IMR-90 (cell line): Measurements from ENCODE around the gene CHCHD1. TPM values are rescaled to one million over a fixed set of nuclear protein-coding genes. Genes with fewer than 3 reads are reported as not detected.

ENCODE experiments used
- ATAC-seq: fragments of 200-7000 bp; cut with Tn5 transposase; 2 replicates; pipeline ENCODE4 v1.9.1; 2020; ENCODE audit warnings: low read depth, mild to moderate bottlenecking, moderate library complexity
- BruUV-seq: library from RNA; stranded (reverse); fragments of 400-500 nt; replicated peaks from 2 replicates; lab custom pipeline; 2021; lab: Mats Ljungman, UMichigan
- CTCF ChIA-PET: fragments of 300-600 bp; formaldehyde crosslinking; extraction: SDS; loops from one replicate; lab custom pipeline; 2021; ENCODE audit warnings: antibody characterized with exemption; lab: Yijun Ruan, JAX
- POLR2A ChIA-PET: fragments of 300-600 bp; sonication (Branson Sonifier 250); formaldehyde crosslinking; loops from one replicate; lab custom pipeline; 2022; ENCODE audit warnings: antibody characterized with exemption; ENCODE audit not compliant: unreplicated experiment; lab: Charles Lee
- DNase-seq: peaks from one replicate; pipeline ENCODE4 v3.0.0; 2013
- H2AFZ ChIP-seq: replicated peaks from 2 replicates; pipeline ENCODE3; 2013; ENCODE audit warnings: low read length, mild to moderate bottlenecking; ENCODE audit not compliant: poor library complexity
- H2AK5ac ChIP-seq: 2 replicates; pipeline ENCODE4 v1.6.1; 2013; ENCODE audit warnings: low read depth, low read length, inconsistent platforms
- H2AK9ac ChIP-seq: replicated peaks from 2 replicates; pipeline ENCODE3; 2013; ENCODE audit warnings: mild to moderate bottlenecking, low read depth, low read length, moderate library complexity; ENCODE audit not compliant: poor library complexity
- H2BK120ac ChIP-seq: 2 replicates; pipeline ENCODE4 v1.6.1; 2013; ENCODE audit warnings: low read depth, low read length, inconsistent platforms
- H2BK15ac ChIP-seq: 3 replicates; pipeline ENCODE4 v1.6.1; 2013; ENCODE audit warnings: low read depth, low read length, inconsistent platforms
- H2BK20ac ChIP-seq: 2 replicates; pipeline ENCODE4 v1.6.1; 2013; ENCODE audit warnings: low read depth, mild to moderate bottlenecking, inconsistent platforms, low read length, moderate library complexity
- H2BK5ac ChIP-seq: 2 replicates; pipeline ENCODE4 v1.6.1; 2013; ENCODE audit warnings: mild to moderate bottlenecking, low read depth, low read length, inconsistent platforms; ENCODE audit not compliant: poor library complexity, severe bottlenecking
- H3K14ac ChIP-seq: replicated peaks from 2 replicates; pipeline ENCODE4 v1.6.1; 2013; ENCODE audit warnings: low read depth, low read length, inconsistent platforms
- H3K18ac ChIP-seq: 2 replicates; pipeline ENCODE4 v1.6.1; 2013; ENCODE audit warnings: low read depth, low read length, control low read depth
- H3K23ac ChIP-seq: 2 replicates; pipeline ENCODE4 v1.6.1; 2013; ENCODE audit warnings: low read depth, low read length, inconsistent platforms
- H3K27ac ChIP-seq: 2 replicates; pipeline ENCODE4 v1.5.1; 2013; ENCODE audit warnings: mild to moderate bottlenecking, control low read depth, low read length; ENCODE audit not compliant: insufficient read depth
- H3K27me3 ChIP-seq: 2 replicates; pipeline ENCODE4 v1.6.1; 2013; ENCODE audit warnings: low read length; ENCODE audit not compliant: control insufficient read depth, insufficient read depth
- H3K36me3 ChIP-seq: 2 replicates; pipeline ENCODE4 v1.6.1; 2013; ENCODE audit warnings: low read length, mixed read lengths; ENCODE audit not compliant: control insufficient read depth, insufficient read depth
- H3K4ac ChIP-seq: 2 replicates; pipeline ENCODE4 v1.6.1; 2013; ENCODE audit warnings: low read depth, low read length, inconsistent platforms
- H3K4me1 ChIP-seq: 2 replicates; pipeline ENCODE4 v1.6.1; 2013; ENCODE audit warnings: low read length, mixed read lengths; ENCODE audit not compliant: control insufficient read depth, insufficient read depth
- H3K4me2 ChIP-seq: 2 replicates; pipeline ENCODE4 v1.6.1; 2013; ENCODE audit warnings: low read depth, mild to moderate bottlenecking, control low read depth, low read length, moderate library complexity
- H3K4me3 ChIP-seq: 2 replicates; pipeline ENCODE4 v1.5.1; 2013; ENCODE audit warnings: low read depth, mild to moderate bottlenecking, control low read depth, low read length, moderate library complexity; ENCODE audit not compliant: insufficient read depth
- H3K56ac ChIP-seq: 2 replicates; pipeline ENCODE4 v1.6.1; 2013; ENCODE audit warnings: low read length, inconsistent platforms; ENCODE audit not compliant: insufficient read depth; ENCODE audit errors: extremely low read depth
- H3K79me1 ChIP-seq, 2 experiments: 2 replicates each; pipeline ENCODE4 v1.6.1; 2013; ENCODE audit warnings: low read length in 2 of 2, inconsistent platforms in 1 of 2, low read depth in 1 of 2
- H3K9ac ChIP-seq: 2 replicates; pipeline ENCODE4 v1.6.1; 2013; ENCODE audit warnings: low read depth, low read length, control low read depth
- H3K9me1 ChIP-seq: 2 replicates; pipeline ENCODE4 v1.6.1; 2013; ENCODE audit warnings: low read length, inconsistent platforms; ENCODE audit not compliant: insufficient read depth
- H3K9me3 ChIP-seq: 2 replicates; pipeline ENCODE4 v1.6.1; 2013; ENCODE audit warnings: low read length; ENCODE audit not compliant: control insufficient read depth, insufficient read depth
- H4K20me1 ChIP-seq: 2 replicates; pipeline ENCODE4 v1.6.1; 2013; ENCODE audit warnings: low read length, inconsistent platforms; ENCODE audit not compliant: insufficient read depth
- H4K5ac ChIP-seq: 2 replicates; pipeline ENCODE4 v1.6.1; 2013; ENCODE audit warnings: mild to moderate bottlenecking, low read depth, low read length, control low read depth
- H4K8ac ChIP-seq, 2 experiments: 2 replicates each; pipeline ENCODE4 v1.6.1; 2013; ENCODE audit warnings: low read depth in 2 of 2, low read length in 2 of 2, control low read depth in 1 of 2, inconsistent platforms in 1 of 2
- H4K91ac ChIP-seq: 2 replicates; pipeline ENCODE4 v1.6.1; 2013; ENCODE audit warnings: low read depth, low read length, inconsistent platforms; ENCODE audit not compliant: insufficient read depth
- BHLHE40 ChIP-seq: fragments of 150-350 bp; IDR thresholded peaks from 2 replicates; pipeline ENCODE4 v1.6.1; 2016; ENCODE audit warnings: mild to moderate bottlenecking, low read depth, low read length
- CEBPB ChIP-seq: IDR thresholded peaks from 2 replicates; pipeline ENCODE4 v1.6.1; 2012; ENCODE audit warnings: low read depth, low read length, improper control_type of control experiment
- CHD1 ChIP-seq: IDR thresholded peaks from 2 replicates; pipeline ENCODE4 v1.6.1; 2012; ENCODE audit warnings: low read depth, low read length, improper control_type of control experiment
- CTCF ChIP-seq: conservative IDR thresholded peaks from 2 replicates; pipeline ENCODE4 v1.5.1; 2012; ENCODE audit warnings: mild to moderate bottlenecking, low read depth, low read length, improper control_type of control experiment
- ELK1 ChIP-seq: fragments of 150-350 bp; IDR thresholded peaks from 2 replicates; pipeline ENCODE4 v1.6.1; 2016; ENCODE audit warnings: low read depth, mild to moderate bottlenecking, low read length, moderate library complexity, borderline replicate concordance
- FOS ChIP-seq: fragments of 150-350 bp; IDR thresholded peaks from 2 replicates; pipeline ENCODE4 v1.6.1; 2016; ENCODE audit warnings: low read depth, low read length
- MAFK ChIP-seq: IDR thresholded peaks from 2 replicates; pipeline ENCODE4 v1.6.1; 2012; ENCODE audit warnings: low read depth, low read length, improper control_type of control experiment
- MAZ ChIP-seq: IDR thresholded peaks from 2 replicates; pipeline ENCODE4 v1.6.1; 2012; ENCODE audit warnings: low read depth, mild to moderate bottlenecking, low read length, improper control_type of control experiment, moderate library complexity, borderline replicate concordance
- MXI1 ChIP-seq: IDR thresholded peaks from 2 replicates; pipeline ENCODE4 v1.6.1; 2012; ENCODE audit warnings: low read depth, mild to moderate bottlenecking, low read length, moderate library complexity, borderline replicate concordance
- NFE2L2 ChIP-seq: fragments of 150-350 bp; IDR thresholded peaks from 2 replicates; pipeline ENCODE4 v1.6.1; 2016; ENCODE audit warnings: low read depth, mild to moderate bottlenecking, low read length
- POLR2A ChIP-seq: IDR thresholded peaks from 2 replicates; pipeline ENCODE4 v1.6.1; 2012; ENCODE audit warnings: mild to moderate bottlenecking, low read depth, low read length
- RAD21 ChIP-seq: IDR thresholded peaks from 2 replicates; pipeline ENCODE4 v1.6.1; 2012; ENCODE audit warnings: low read length, improper control_type of control experiment
- RCOR1 ChIP-seq: IDR thresholded peaks from 2 replicates; pipeline ENCODE4 v1.6.1; 2012; ENCODE audit warnings: mild to moderate bottlenecking, low read length, improper control_type of control experiment; ENCODE audit not compliant: insufficient replicate concordance
- RFX5 ChIP-seq: IDR thresholded peaks from 2 replicates; pipeline ENCODE4 v1.8.0; 2012; ENCODE audit warnings: low read depth, mild to moderate bottlenecking, low read length, moderate library complexity
- SMC3 ChIP-seq: fragments of 150-350 bp; IDR thresholded peaks from 2 replicates; pipeline ENCODE4 v1.6.1; 2016; ENCODE audit warnings: low read depth, mild to moderate bottlenecking, antibody characterized with exemption, low read length, moderate library complexity
- WGBS, 2 experiments: methylation state at CpG; one replicate each; pipeline versions ENCODE4 v1.1.5 to v1.1.7; 2013; ENCODE audit warnings: missing lambda C conversion rate in 2 of 2; ENCODE audit not compliant: insufficient read length in 1 of 2; ENCODE audit errors: extremely low coverage in 2 of 2; 5-methylcytosine and 5-hydroxymethylcytosine counted together
- dilution Hi-C: fragments of 300-500 bp; cut with HindIII; formaldehyde crosslinking; loops from one replicate; pipeline ENCODE4 v1.14.3; 2018; ENCODE audit warnings: low sequenced_read_pairs; ENCODE audit not compliant: unreplicated experiment
- in situ Hi-C: fragments of 300-500 bp; cut with MboI; formaldehyde crosslinking; loops from 3 replicates; pipeline ENCODE4 v1.14.3; 2019; ENCODE audit warnings: low sequenced_read_pairs, inconsistent platforms, mixed read lengths
- intact Hi-C: fragments of 100-400 bp; cut with micrococcal nuclease; formaldehyde crosslinking; loops from 2 replicates; pipeline ENCODE4 v1.10.0; 2022
- polyA plus RNA-seq, 3 experiments: library from polyadenylated mRNA; depleted of rRNA; stranded (reverse); fragments of >200 nt; gene quantifications; 2 replicates each; pipeline ENCODE4 v1.2.3, GENCODE V29; 2012; ENCODE audit warnings: low replicate concordance in 1 of 3
- total RNA-seq: library from RNA; depleted of rRNA; stranded (reverse); fragments of >200 nt; gene quantifications from 2 replicates; pipeline ENCODE4 v1.2.3, GENCODE V29; 2012
- TF ChIP-seq, protein P1 (sequence below): fragments of 150-350 bp; IDR thresholded peaks from 2 replicates; pipeline ENCODE4 v1.6.1; 2017; ENCODE audit warnings: mild to moderate bottlenecking, antibody characterized with exemption, low read length, low read depth

CHCHD1 gene
- total and polyA plus RNA-seq, 2 of the 4 experiments (the other 2 are of a cell fraction): 11.5 to 21.0 TPM

DNA sequence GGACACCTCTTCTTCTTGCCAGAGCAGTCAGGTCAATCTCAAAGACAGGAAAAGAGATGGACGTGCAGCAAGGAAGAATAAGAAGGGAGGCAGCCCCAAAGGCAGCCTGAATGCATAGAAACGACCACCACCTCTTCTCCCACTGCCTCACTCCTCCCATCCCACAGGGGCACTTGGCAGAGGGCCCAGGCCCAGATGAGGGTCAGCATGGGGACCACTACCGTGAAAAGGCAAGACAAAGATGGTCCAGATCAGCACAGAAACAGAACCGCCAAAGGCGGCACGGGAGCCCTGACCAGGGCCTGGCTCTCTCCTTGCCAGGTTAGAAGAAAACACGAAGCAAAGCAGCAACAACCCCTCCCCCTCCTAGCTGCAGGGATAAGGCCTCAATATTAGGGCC, 31.5 kb downstream of the CHCHD1 start:
- no peak overlapping the region for H3K23ac ChIP-seq
- in situ Hi-C loops: no loop called here

More for the DNA sequence above, 31.5 kb downstream of the CHCHD1 start:
- H3K36me3 ChIP-seq: peaks cover 25% of the 10 kb centered on the region
- dilution Hi-C loops: no loop called here
- H2AK9ac ChIP-seq: no peak overlapping the region
- H2AFZ ChIP-seq: no peak overlapping the region
- no peak overlapping the region for H2AK5ac ChIP-seq
- H4K8ac ChIP-seq: no peak overlapping the region
- ChIA-PET POLR2A (no interaction called here), CTCF (no interaction called here)
- BruUV-seq: no TSS peak
- H3K9ac ChIP-seq: no peak overlapping the region
- intact Hi-C loops: no loop called here
- no peaks in the 10 kb centered on the region for H3K9me3 ChIP-seq
- 89% methylated on average over 1 of the region's 7 CpGs; no CpG with 5 or more reads in 1 of the 2 experiments for WGBS, 2 experiments
- H3K9me1 ChIP-seq: peaks cover 15% of the 10 kb centered on the region
- TF ChIP-seq, protein P1, sequence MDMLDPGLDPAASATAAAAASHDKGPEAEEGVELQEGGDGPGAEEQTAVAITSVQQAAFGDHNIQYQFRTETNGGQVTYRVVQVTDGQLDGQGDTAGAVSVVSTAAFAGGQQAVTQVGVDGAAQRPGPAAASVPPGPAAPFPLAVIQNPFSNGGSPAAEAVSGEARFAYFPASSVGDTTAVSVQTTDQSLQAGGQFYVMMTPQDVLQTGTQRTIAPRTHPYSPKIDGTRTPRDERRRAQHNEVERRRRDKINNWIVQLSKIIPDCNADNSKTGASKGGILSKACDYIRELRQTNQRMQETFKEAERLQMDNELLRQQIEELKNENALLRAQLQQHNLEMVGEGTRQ: no peak
- TF ChIP-seq MAFK (no peak), CHD1 (no peak), MXI1 (no peak), RFX5 (no peak), CEBPB (no peak), SMC3 (no peak), BHLHE40 (no peak), FOS (no peak), MAZ (no peak), ELK1 (no peak), RCOR1 (no peak), RAD21 (no peak), POLR2A (no peak), CTCF (no peak), NFE2L2 (no peak)
- ATAC-seq (no peak), DNase-seq (no peak)
- H3K27ac ChIP-seq: no peak overlapping the region
- H3K79me1 ChIP-seq: peaks cover 14 to 34% of the 10 kb centered on the region in 2 experiments; a peak in 3 of 4 replicates
- no peak overlapping the region for H3K4me2 ChIP-seq
- no peak overlapping the region for H2BK5ac ChIP-seq
- no peak overlapping the region for H3K56ac ChIP-seq
- H2BK15ac ChIP-seq: no peak overlapping the region
- no peak overlapping the region for H4K91ac ChIP-seq
- H3K4me1 ChIP-seq: peaks cover 12% of the 10 kb centered on the region
- H3K18ac ChIP-seq: no peak overlapping the region
- H4K5ac ChIP-seq: no peak overlapping the region
- no peak overlapping the region for H2BK120ac ChIP-seq
- H3K27me3 ChIP-seq: no peaks in the 10 kb centered on the region
- no peak overlapping the region for H2BK20ac ChIP-seq
- no peak overlapping the region for H3K4ac ChIP-seq
- no peak overlapping the region for H3K14ac ChIP-seq
- no peak overlapping the region for H3K4me3 ChIP-seq
- no peaks in the 10 kb centered on the region for H4K20me1 ChIP-seq
